H9 (cell line): ENCODE measurements around the gene GSKIP. TPM values are rescaled to one million over a fixed set of nuclear protein-coding genes. Genes with fewer than 3 reads are reported as not detected.

ENCODE experiments used
- DNase-seq: peaks from one replicate; pipeline ENCODE4 v3.0.0-alpha.2; 2017
- H2AFZ ChIP-seq: one replicate; pipeline ENCODE4 v1.6.1; 2013; ENCODE audit warnings: mild to moderate bottlenecking, low read length, control low read depth, moderate library complexity
- H2AK5ac ChIP-seq: 2 replicates; pipeline ENCODE4 v1.6.1; 2013; ENCODE audit warnings: low read length, control low read depth, mixed read lengths; ENCODE audit not compliant: insufficient read length
- H2BK120ac ChIP-seq: one replicate; pipeline ENCODE4 v1.6.1; 2013; ENCODE audit warnings: low read depth, mild to moderate bottlenecking, low read length, control low read depth, inconsistent platforms; ENCODE audit not compliant: poor library complexity, severe bottlenecking
- H2BK12ac ChIP-seq: 2 replicates; pipeline ENCODE4 v1.6.1; 2013; ENCODE audit warnings: low read length, control low read depth, mixed read lengths, low read depth; ENCODE audit not compliant: insufficient read length
- H2BK15ac ChIP-seq: 2 replicates; pipeline ENCODE4 v1.6.1; 2013; ENCODE audit warnings: low read depth, low read length, control low read depth
- H2BK20ac ChIP-seq: one replicate; pipeline ENCODE4 v1.6.1; 2013; ENCODE audit warnings: low read depth, mild to moderate bottlenecking, low read length, control low read depth, inconsistent platforms; ENCODE audit not compliant: poor library complexity, severe bottlenecking
- H2BK5ac ChIP-seq: 2 replicates; pipeline ENCODE4 v1.6.1; 2013; ENCODE audit warnings: low read length, control low read depth, mixed read lengths; ENCODE audit not compliant: insufficient read length
- H3K14ac ChIP-seq: 2 replicates; pipeline ENCODE4 v1.6.1; 2013; ENCODE audit warnings: low read length, control low read depth; ENCODE audit not compliant: insufficient read depth
- H3K18ac ChIP-seq: 2 replicates; pipeline ENCODE4 v1.6.1; 2013; ENCODE audit warnings: low read depth, mild to moderate bottlenecking, mixed read lengths, low read length, control low read depth; ENCODE audit not compliant: insufficient read length
- H3K23ac ChIP-seq: 2 replicates; pipeline ENCODE4 v1.6.1; 2013; ENCODE audit warnings: low read length, control low read depth, mixed read lengths, low read depth; ENCODE audit not compliant: insufficient read length
- H3K23me2 ChIP-seq: 2 replicates; pipeline ENCODE4 v1.6.1; 2013; ENCODE audit warnings: low read depth, mild to moderate bottlenecking, mixed read lengths, low read length, control low read depth; ENCODE audit not compliant: insufficient read length, poor library complexity, severe bottlenecking
- H3K27ac ChIP-seq: 2 replicates; pipeline ENCODE4 v1.5.1; 2013; ENCODE audit warnings: low read length, control low read depth, mixed read lengths, low read depth; ENCODE audit not compliant: insufficient read length
- H3K27me3 ChIP-seq: 2 replicates; pipeline ENCODE4 v1.6.1; 2013; ENCODE audit warnings: low read length, control low read depth, inconsistent platforms; ENCODE audit not compliant: insufficient read depth
- H3K4ac ChIP-seq: 2 replicates; pipeline ENCODE4 v1.6.1; 2013; ENCODE audit warnings: low read depth, mild to moderate bottlenecking, control low read depth, inconsistent platforms, low read length, moderate library complexity
- H3K4me1 ChIP-seq: 2 replicates; pipeline ENCODE4 v1.6.1; 2013; ENCODE audit warnings: low read length, control low read depth, inconsistent platforms; ENCODE audit not compliant: insufficient read depth
- H3K4me2 ChIP-seq: 2 replicates; pipeline ENCODE4 v1.6.1; 2013; ENCODE audit warnings: low read length, control low read depth, mixed read lengths; ENCODE audit not compliant: insufficient read length, insufficient read depth
- H3K56ac ChIP-seq: 2 replicates; pipeline ENCODE4 v1.6.1; 2013; ENCODE audit warnings: low read depth, mild to moderate bottlenecking, mixed read lengths, low read length, control low read depth; ENCODE audit not compliant: insufficient read length
- H3K79me1 ChIP-seq: 2 replicates; pipeline ENCODE4 v1.6.1; 2013; ENCODE audit warnings: low read depth, mild to moderate bottlenecking, moderate library complexity, low read length, control low read depth, inconsistent platforms; ENCODE audit not compliant: insufficient read depth, poor library complexity, severe bottlenecking
- H3K79me2 ChIP-seq: 2 replicates; pipeline ENCODE4 v1.6.1; 2013; ENCODE audit warnings: low read length, control low read depth, inconsistent platforms; ENCODE audit not compliant: insufficient read depth
- H3K9ac ChIP-seq: 2 replicates; pipeline ENCODE4 v1.6.1; 2013; ENCODE audit warnings: low read length, control low read depth, mixed read lengths; ENCODE audit not compliant: insufficient read length; ENCODE audit errors: extremely low read depth
- H3K9me3 ChIP-seq: one replicate; pipeline ENCODE4 v1.6.1; 2013; ENCODE audit warnings: low read depth, low read length, inconsistent platforms; ENCODE audit not compliant: control insufficient read depth
- H3T11ph ChIP-seq: one replicate; pipeline ENCODE4 v1.6.1; 2013; ENCODE audit warnings: mild to moderate bottlenecking, low read length, control low read depth, inconsistent platforms
- H4K20me1 ChIP-seq: one replicate; pipeline ENCODE4 v1.6.1; 2013; ENCODE audit not compliant: control insufficient read depth, insufficient read length, insufficient read depth
- H4K5ac ChIP-seq: 2 replicates; pipeline ENCODE4 v1.6.1; 2013; ENCODE audit warnings: low read depth, mild to moderate bottlenecking, mixed read lengths, low read length, control low read depth; ENCODE audit not compliant: insufficient read length
- H4K8ac ChIP-seq: replicated peaks from 2 replicates; pipeline ENCODE4 v1.6.1; 2013; ENCODE audit warnings: low read length, control low read depth, mixed read lengths, low read depth; ENCODE audit not compliant: insufficient read length
- H4K91ac ChIP-seq: 2 replicates; pipeline ENCODE4 v1.6.1; 2013; ENCODE audit warnings: low read depth, mild to moderate bottlenecking, moderate library complexity, mixed read lengths, low read length, control low read depth; ENCODE audit not compliant: insufficient read length
- H3K27ac Mint-ChIP-seq, 3 experiments: 2 replicates in 2 of 3; 3 replicates in 1 of 3; pipeline ENCODE4 v1.8.0; 2020 to 2021; ENCODE audit warnings: mixed read lengths in 3 of 3, mild to moderate bottlenecking in 1 of 3, moderate library complexity in 1 of 3
- H3K27me3 Mint-ChIP-seq: 2 replicates; pipeline ENCODE4 v1.8.0; 2021; ENCODE audit warnings: low read depth, mild to moderate bottlenecking, moderate library complexity, mixed read lengths
- H3K36me3 Mint-ChIP-seq, 3 experiments: 2 replicates in 2 of 3; 3 replicates in 1 of 3; pipeline ENCODE4 v1.8.0; 2020 to 2021; ENCODE audit warnings: low read depth in 3 of 3, mixed read lengths in 3 of 3; ENCODE audit not compliant: insufficient read depth in 1 of 3
- H3K4me1 Mint-ChIP-seq, 2 experiments: 2 replicates each; pipeline ENCODE4 v1.8.0; 2020; ENCODE audit warnings: mixed read lengths in 2 of 2
- H3K4me3 Mint-ChIP-seq, 2 experiments: 2 replicates in 1 of 2; 3 replicates in 1 of 2; pipeline ENCODE4 v1.8.0; 2020 to 2021; ENCODE audit warnings: mild to moderate bottlenecking in 2 of 2, mixed read lengths in 2 of 2, moderate library complexity in 1 of 2
- H3K9me3 Mint-ChIP-seq, 2 experiments: 2 replicates in 1 of 2; 3 replicates in 1 of 2; pipeline ENCODE4 v1.8.0; 2020; ENCODE audit warnings: mild to moderate bottlenecking in 2 of 2, mixed read lengths in 2 of 2, moderate library complexity in 1 of 2
- WGBS: extraction: QIAGEN DNeasy Blood & Tissue Kit; methylation state at CpG from one replicate; pipeline ENCODE4 v1.1.7; 2013; ENCODE audit warnings: missing lambda C conversion rate, low lambda C conversion rate, mixed read lengths; ENCODE audit not compliant: insufficient read length; ENCODE audit errors: extremely low coverage; 5-methylcytosine and 5-hydroxymethylcytosine counted together
- total RNA-seq: library from RNA; stranded (reverse); gene quantifications from 2 replicates; pipeline ENCODE4 v1.2.1, GENCODE V29; 2021
- TF ChIP-seq, protein P1 (sequence below): fragments of 200-600 bp; sonication (generic); conservative IDR thresholded peaks from 3 replicates; pipeline ENCODE4 v1.8.0; 2021; ENCODE audit warnings: antibody characterized with exemption, mild to moderate bottlenecking

GSKIP gene
- total RNA-seq, 1 experiment from 2014 or later, result 28.6 TPM

DNA sequence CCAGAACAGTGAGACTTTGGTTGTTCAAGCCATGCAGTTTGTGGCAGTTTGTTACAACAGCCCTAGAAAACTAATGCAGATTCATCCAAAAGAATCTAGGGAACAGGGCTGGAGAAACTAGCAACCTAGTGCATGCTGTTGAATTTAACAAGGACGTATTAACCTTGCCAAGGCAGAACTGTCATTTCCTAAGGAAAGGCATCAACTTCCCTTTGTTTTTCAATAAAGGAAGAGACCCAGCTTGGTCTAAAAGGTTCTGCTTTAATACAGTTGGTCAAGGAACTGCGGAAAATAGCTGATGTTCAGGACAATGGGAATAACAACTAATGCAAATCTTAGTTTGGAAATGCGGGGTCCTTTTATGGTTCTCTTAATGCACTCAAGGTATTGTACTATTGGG, 40.1 kb downstream of the GSKIP start:
- Histone ChIP-seq H2BK12ac (no peak overlapping the region), H2BK120ac (no peak overlapping the region), H3K4ac (no peak overlapping the region), H3K4me1 (no peaks in the 10 kb centered on the region), H2AFZ (no peak overlapping the region), H3K9ac (no peak overlapping the region), H2BK20ac (no peak overlapping the region), H3K14ac (no peak overlapping the region), H2BK15ac (no peak overlapping the region), H3K23ac (no peak overlapping the region), H3K23me2 (no peaks in the 10 kb centered on the region), H3K27me3 (no peaks in the 10 kb centered on the region), H2AK5ac (no peak overlapping the region), H3K79me1 (no peaks in the 10 kb centered on the region), H3K79me2 (no peaks in the 10 kb centered on the region), H3K4me2 (no peak overlapping the region), H3K9me3 (no peaks in the 10 kb centered on the region), H4K8ac (no peak overlapping the region), H3K18ac (no peak overlapping the region), H4K20me1 (no peaks in the 10 kb centered on the region), H3K27ac (no peak overlapping the region), H4K5ac (no peak overlapping the region), H3T11ph (no peak overlapping the region), H2BK5ac (no peak overlapping the region), H3K56ac (no peak overlapping the region), H4K91ac (no peak overlapping the region)
- DNase-seq, result no peak
- Mint-ChIP-seq H3K27me3 (no peaks in the 10 kb centered on the region; the same call in 1 of the 2 replicates), H3K27ac (no peak overlapping the region), H3K4me1 (peaks cover 5 to 7% of the 10 kb centered on the region in 2 experiments), H3K4me3 (no peak overlapping the region), H3K36me3 (no peaks in the 10 kb centered on the region), H3K9me3 (no peaks in the 10 kb centered on the region)
- no CpG with 5 or more reads among the region's 3 CpGs for WGBS
- TF ChIP-seq, protein P1, sequence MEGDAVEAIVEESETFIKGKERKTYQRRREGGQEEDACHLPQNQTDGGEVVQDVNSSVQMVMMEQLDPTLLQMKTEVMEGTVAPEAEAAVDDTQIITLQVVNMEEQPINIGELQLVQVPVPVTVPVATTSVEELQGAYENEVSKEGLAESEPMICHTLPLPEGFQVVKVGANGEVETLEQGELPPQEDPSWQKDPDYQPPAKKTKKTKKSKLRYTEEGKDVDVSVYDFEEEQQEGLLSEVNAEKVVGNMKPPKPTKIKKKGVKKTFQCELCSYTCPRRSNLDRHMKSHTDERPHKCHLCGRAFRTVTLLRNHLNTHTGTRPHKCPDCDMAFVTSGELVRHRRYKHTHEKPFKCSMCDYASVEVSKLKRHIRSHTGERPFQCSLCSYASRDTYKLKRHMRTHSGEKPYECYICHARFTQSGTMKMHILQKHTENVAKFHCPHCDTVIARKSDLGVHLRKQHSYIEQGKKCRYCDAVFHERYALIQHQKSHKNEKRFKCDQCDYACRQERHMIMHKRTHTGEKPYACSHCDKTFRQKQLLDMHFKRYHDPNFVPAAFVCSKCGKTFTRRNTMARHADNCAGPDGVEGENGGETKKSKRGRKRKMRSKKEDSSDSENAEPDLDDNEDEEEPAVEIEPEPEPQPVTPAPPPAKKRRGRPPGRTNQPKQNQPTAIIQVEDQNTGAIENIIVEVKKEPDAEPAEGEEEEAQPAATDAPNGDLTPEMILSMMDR, result no peak
